ENCODE measurements around the gene ATF7IP. TPM values are rescaled to one million over a fixed set of nuclear protein-coding genes. Genes with fewer than 3 reads are reported as not detected.

ATF7IP gene
- total RNA-seq, 1 experiment from 2014 or later = 61.6 TPM

- Histone ChIP-seq H3K4me1 (no peaks in the 10 kb centered on the region), H3K9me3 (replicated peaks) (peaks cover 7% of the 10 kb centered on the region), H3K27me3 (no peaks in the 10 kb centered on the region), H3K36me3 (no peaks in the 10 kb centered on the region), H3K27ac (no peak overlapping the region), H3K4me3 (no peak overlapping the region)
- DNase-seq = no peak
Measured at GRCh38 chr12:14525964-14526363, 160.5 kb downstream of the ATF7IP start.

- Histone ChIP-seq H3K4me3 (no peak overlapping the region), H3K9me3 (replicated peaks) (no peaks in the 10 kb centered on the region), H3K27ac (no peak overlapping the region), H3K4me1 (no peaks in the 10 kb centered on the region), H3K27me3 (no peaks in the 10 kb centered on the region), H3K36me3 (no peaks in the 10 kb centered on the region)
- DNase-seq = no peak
Measured at GRCh38 chr12:14532152-14532551, 166.7 kb downstream of the ATF7IP start.

- no peaks in the 10 kb centered on the region for H3K36me3 ChIP-seq
- H3K27ac ChIP-seq = no peak overlapping the region
- DNase-seq = no peak
- no peaks in the 10 kb centered on the region for H3K9me3 ChIP-seq (replicated peaks)
- no peaks in the 10 kb centered on the region for H3K27me3 ChIP-seq
- H3K4me3 ChIP-seq = no peak overlapping the region
- H3K4me1 ChIP-seq = no peaks in the 10 kb centered on the region
Measured at GRCh38 chr12:14537088-14537487, 171.6 kb downstream of the ATF7IP start.

GRCh38 chr12:14540801-14541462 is 175.4 kb downstream of the ATF7IP start:
- Histone ChIP-seq H3K4me3 (no peak overlapping the region), H3K36me3 (no peaks in the 10 kb centered on the region), H3K27ac (no peak overlapping the region), H3K4me1 (no peaks in the 10 kb centered on the region), H3K27me3 (no peaks in the 10 kb centered on the region), H3K9me3 (replicated peaks) (no peaks in the 10 kb centered on the region)
- DNase-seq = no peak

GRCh38 chr12:14545144-14546124 is 180.0 kb downstream of the ATF7IP start:
- no peak for DNase-seq
- Histone ChIP-seq H3K4me3 (no peak overlapping the region), H3K9me3 (replicated peaks) (no peaks in the 10 kb centered on the region), H3K27me3 (no peaks in the 10 kb centered on the region), H3K27ac (no peak overlapping the region), H3K4me1 (no peaks in the 10 kb centered on the region), H3K36me3 (no peaks in the 10 kb centered on the region)

GRCh38 chr12:14547571-14547970 is 182.1 kb downstream of the ATF7IP start:
- Histone ChIP-seq H3K36me3 (no peaks in the 10 kb centered on the region), H3K27ac (no peak overlapping the region), H3K4me1 (no peaks in the 10 kb centered on the region), H3K4me3 (no peak overlapping the region), H3K27me3 (no peaks in the 10 kb centered on the region), H3K9me3 (replicated peaks) (no peaks in the 10 kb centered on the region)
- DNase-seq = no peak

- no peak for DNase-seq
- Histone ChIP-seq H3K36me3 (no peaks in the 10 kb centered on the region), H3K27me3 (no peaks in the 10 kb centered on the region), H3K4me1 (no peaks in the 10 kb centered on the region), H3K4me3 (no peak overlapping the region), H3K27ac (no peak overlapping the region), H3K9me3 (replicated peaks) (no peaks in the 10 kb centered on the region)
Measured at GRCh38 chr12:14548609-14549008, 183.1 kb downstream of the ATF7IP start.

Other genes with a start within 250 kb of the ATF7IP start
- gene PLBD1, start 202.2 kb downstream of the ATF7IP start, total RNA-seq (2014; rRNA removed; shearing (Covaris generic)) = not detected in 2 replicates

Measured in SJCRH30 (cell line).